OCI-LY1 (cell line): ENCODE measurements around the gene CNP.
"Not testable (repeated sequence)": the region's sequence is repeated elsewhere in the genome, so short reads cannot be mapped to it uniquely, and the experiment has no call there.

Source experiments
- H2AFZ ChIP-seq: fragments of 200-600 bp; sonication (generic), shearing (Covaris generic); 2 replicates; pipeline ENCODE4 v1.6.0; 2014; ENCODE audit warnings: antibody characterized with exemption, mild to moderate bottlenecking, low read length
- H3F3A ChIP-seq: fragments of 200-600 bp; sonication (generic), shearing (Covaris generic); 2 replicates; pipeline ENCODE4 v1.6.0; 2014; ENCODE audit warnings: mild to moderate bottlenecking, antibody characterized with exemption, low read length, moderate library complexity; ENCODE audit not compliant: insufficient read depth
- H3K27ac ChIP-seq: fragments of 200-600 bp; sonication (generic); 2 replicates; pipeline ENCODE4 v1.5.1; 2014; ENCODE audit warnings: low read length, mixed run types, mild to moderate bottlenecking, low read depth; ENCODE audit not compliant: poor library complexity, severe bottlenecking
- H3K27me3 ChIP-seq: fragments of 200-600 bp; sonication (generic); 2 replicates; pipeline ENCODE4 v1.6.0; 2014; ENCODE audit warnings: antibody characterized with exemption, mild to moderate bottlenecking, low read length, moderate library complexity; ENCODE audit not compliant: insufficient read depth
- H3K36me3 ChIP-seq: fragments of 200-600 bp; sonication (generic); 2 replicates; pipeline ENCODE4 v1.6.1; 2014; ENCODE audit warnings: mild to moderate bottlenecking, antibody characterized with exemption, low read length, moderate library complexity, mixed read lengths; ENCODE audit not compliant: insufficient read depth
- H3K4me1 ChIP-seq: fragments of 200-600 bp; sonication (generic); 2 replicates; pipeline ENCODE4 v1.5.1; 2014; ENCODE audit warnings: mild to moderate bottlenecking, low read length, moderate library complexity; ENCODE audit not compliant: insufficient read depth, severe bottlenecking
- H3K4me2 ChIP-seq: fragments of 200-600 bp; sonication (generic), shearing (Covaris generic); 2 replicates; pipeline ENCODE4 v1.6.1; 2014; ENCODE audit warnings: low read length
- H3K4me3 ChIP-seq: fragments of 200-600 bp; sonication (generic); 2 replicates; pipeline ENCODE4 v1.5.1; 2014; ENCODE audit warnings: low read length, low read depth, mild to moderate bottlenecking, mixed read lengths; ENCODE audit not compliant: poor library complexity, severe bottlenecking
- H3K79me2 ChIP-seq: fragments of 200-600 bp; shearing (Covaris generic); 2 replicates; pipeline ENCODE4 v1.6.1; 2016; ENCODE audit warnings: mixed run types, low read length, mixed read lengths; ENCODE audit not compliant: insufficient read depth
- H3K9ac ChIP-seq: fragments of 200-600 bp; sonication (generic), shearing (Covaris generic); 2 replicates; pipeline ENCODE4 v1.6.1; 2014; ENCODE audit warnings: mild to moderate bottlenecking, low read length, mixed read lengths
- H3K9me2 ChIP-seq: fragments of 200-600 bp; sonication (generic), shearing (Covaris generic); 2 replicates; pipeline ENCODE4 v1.6.1; 2014; ENCODE audit warnings: low read depth, mild to moderate bottlenecking, low read length, mixed read lengths
- H3K9me3 ChIP-seq: fragments of 200-600 bp; shearing (Covaris generic); 2 replicates; pipeline ENCODE4 v1.6.1; 2014; ENCODE audit warnings: low read length, mixed read lengths
- H4K20me1 ChIP-seq: fragments of 200-600 bp; sonication (generic), shearing (Covaris generic); 2 replicates; pipeline ENCODE4 v1.6.0; 2016; ENCODE audit warnings: mild to moderate bottlenecking, low read length; ENCODE audit not compliant: insufficient read depth
- EZH2 ChIP-seq: fragments of 200-600 bp; sonication (generic), shearing (Covaris generic); IDR thresholded peaks from 2 replicates; pipeline ENCODE4 v1.8.0; 2017; ENCODE audit warnings: borderline replicate concordance, mixed run types, mild to moderate bottlenecking, antibody characterized with exemption, low read length, moderate library complexity, mixed read lengths
- TF ChIP-seq, protein P1 (sequence below): fragments of 200-600 bp; sonication (generic), shearing (Covaris generic); IDR thresholded peaks from 2 replicates; pipeline ENCODE4 v1.5.1; 2017; ENCODE audit warnings: mild to moderate bottlenecking, antibody characterized with exemption, low read length, moderate library complexity, mixed read lengths

CNP gene

DNA sequence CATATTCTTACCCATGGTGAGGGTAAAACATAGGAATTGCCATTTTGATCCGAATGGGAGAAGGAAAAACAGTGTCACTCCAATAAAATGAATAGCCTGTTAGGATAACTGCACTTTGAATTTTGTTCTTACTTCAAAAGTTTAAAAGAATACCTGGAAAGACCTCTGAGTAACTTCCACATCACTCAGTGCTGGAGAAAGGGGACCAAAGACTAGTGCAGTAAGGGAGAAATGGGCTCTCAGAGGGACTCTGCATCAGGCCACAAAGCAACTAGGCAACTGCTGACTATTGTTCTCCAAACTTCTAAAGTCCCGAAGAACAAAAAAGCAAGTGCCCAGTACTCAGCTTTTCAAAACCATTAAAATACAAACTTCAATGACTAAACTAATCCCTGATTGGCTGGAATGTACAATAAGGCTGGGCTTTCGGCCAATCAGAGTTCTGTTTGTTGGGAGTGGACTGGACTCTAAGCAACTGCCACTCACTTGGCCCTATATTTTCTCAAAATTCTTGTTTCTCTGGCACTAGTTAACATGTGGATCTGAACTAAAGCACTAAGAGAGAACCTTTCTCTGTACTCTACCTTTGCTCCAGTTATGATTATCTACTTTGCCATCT, 44.4 kb downstream of the CNP start:
- no peak overlapping the region for H3K27ac ChIP-seq
- H4K20me1 ChIP-seq = no peaks in the 10 kb centered on the region
- H3K4me1 ChIP-seq = peaks cover 16% of the 10 kb centered on the region
- H3K27me3 ChIP-seq = no peaks in the 10 kb centered on the region
- H3K9ac ChIP-seq = no peak overlapping the region
- H2AFZ ChIP-seq = no peak overlapping the region
- H3K79me2 ChIP-seq = peaks cover 94% of the 10 kb centered on the region
- H3F3A ChIP-seq = no peaks in the 10 kb centered on the region
- TF ChIP-seq, protein P1, sequence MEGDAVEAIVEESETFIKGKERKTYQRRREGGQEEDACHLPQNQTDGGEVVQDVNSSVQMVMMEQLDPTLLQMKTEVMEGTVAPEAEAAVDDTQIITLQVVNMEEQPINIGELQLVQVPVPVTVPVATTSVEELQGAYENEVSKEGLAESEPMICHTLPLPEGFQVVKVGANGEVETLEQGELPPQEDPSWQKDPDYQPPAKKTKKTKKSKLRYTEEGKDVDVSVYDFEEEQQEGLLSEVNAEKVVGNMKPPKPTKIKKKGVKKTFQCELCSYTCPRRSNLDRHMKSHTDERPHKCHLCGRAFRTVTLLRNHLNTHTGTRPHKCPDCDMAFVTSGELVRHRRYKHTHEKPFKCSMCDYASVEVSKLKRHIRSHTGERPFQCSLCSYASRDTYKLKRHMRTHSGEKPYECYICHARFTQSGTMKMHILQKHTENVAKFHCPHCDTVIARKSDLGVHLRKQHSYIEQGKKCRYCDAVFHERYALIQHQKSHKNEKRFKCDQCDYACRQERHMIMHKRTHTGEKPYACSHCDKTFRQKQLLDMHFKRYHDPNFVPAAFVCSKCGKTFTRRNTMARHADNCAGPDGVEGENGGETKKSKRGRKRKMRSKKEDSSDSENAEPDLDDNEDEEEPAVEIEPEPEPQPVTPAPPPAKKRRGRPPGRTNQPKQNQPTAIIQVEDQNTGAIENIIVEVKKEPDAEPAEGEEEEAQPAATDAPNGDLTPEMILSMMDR = no peak
- no peak for TF ChIP-seq EZH2
- H3K9me3 ChIP-seq = no peaks in the 10 kb centered on the region
- H3K36me3 ChIP-seq = peaks cover 35% of the 10 kb centered on the region; the same call in 1 of the 2 replicates
- H3K9me2 ChIP-seq = no peaks in the 10 kb centered on the region
- no peak overlapping the region for H3K4me3 ChIP-seq
- no peak overlapping the region for H3K4me2 ChIP-seq

DNA sequence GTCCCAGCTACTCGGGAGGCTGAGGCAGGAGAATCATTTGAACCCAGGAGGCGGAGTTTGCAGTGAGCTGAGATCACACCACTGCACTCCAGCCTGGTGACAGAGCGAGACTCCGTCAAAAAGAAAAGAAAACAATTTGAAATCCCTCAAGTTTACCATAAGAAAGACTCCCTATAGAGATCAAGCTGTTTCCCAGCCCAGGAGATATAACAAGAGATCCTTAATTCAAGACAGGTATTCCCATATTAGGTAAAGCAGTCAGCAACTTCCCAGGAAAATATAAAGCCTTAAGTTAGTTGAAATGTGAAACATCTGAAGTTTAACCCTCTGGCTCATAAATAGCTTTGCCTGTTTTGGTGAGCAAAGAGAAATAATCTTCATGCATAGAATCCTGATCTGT, 45.8 kb downstream of the CNP start:
- Histone ChIP-seq H3K4me1 (peaks cover 20% of the 10 kb centered on the region), H3K79me2 (peaks cover 95% of the 10 kb centered on the region), H3K36me3 (peaks cover 35% of the 10 kb centered on the region; the same call in 1 of the 2 replicates)
- H3K9me3 ChIP-seq, H2AFZ ChIP-seq, H3F3A ChIP-seq, H4K20me1 ChIP-seq, H3K27ac ChIP-seq, H3K9ac ChIP-seq, H3K4me3 ChIP-seq, H3K4me2 ChIP-seq, H3K9me2 ChIP-seq, H3K27me3 ChIP-seq: not testable (repeated sequence)

DNA sequence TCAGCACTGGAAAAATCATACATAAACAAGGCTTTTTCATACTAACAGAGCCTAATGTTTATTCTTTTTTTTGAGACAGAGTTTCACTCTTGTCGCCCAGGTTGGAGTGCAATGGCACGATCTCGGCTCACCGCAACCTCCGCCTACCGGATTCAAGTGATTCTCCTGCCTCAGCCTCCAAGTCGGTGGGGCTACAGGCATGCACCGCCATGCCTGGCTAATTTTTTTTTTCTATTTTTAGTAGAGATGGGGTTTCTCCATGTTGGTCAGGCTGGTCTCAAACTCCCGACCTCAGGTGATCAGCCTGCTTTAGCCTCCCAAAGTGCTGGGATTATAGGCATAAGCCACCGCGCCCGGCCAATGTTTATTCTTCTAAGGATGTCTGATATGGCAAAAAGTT, 47.1 kb downstream of the CNP start:
- not testable (repeated sequence) for H3K9me3 ChIP-seq, H3K9ac ChIP-seq, H3K4me2 ChIP-seq, H3K4me3 ChIP-seq, H3F3A ChIP-seq, H3K9me2 ChIP-seq, H4K20me1 ChIP-seq, H3K27me3 ChIP-seq, H2AFZ ChIP-seq, H3K27ac ChIP-seq
- Histone ChIP-seq H3K36me3 (peaks cover 33% of the 10 kb centered on the region; the same call in 1 of the 2 replicates), H3K79me2 (peaks cover 83% of the 10 kb centered on the region), H3K4me1 (peaks cover 29% of the 10 kb centered on the region)

DNA sequence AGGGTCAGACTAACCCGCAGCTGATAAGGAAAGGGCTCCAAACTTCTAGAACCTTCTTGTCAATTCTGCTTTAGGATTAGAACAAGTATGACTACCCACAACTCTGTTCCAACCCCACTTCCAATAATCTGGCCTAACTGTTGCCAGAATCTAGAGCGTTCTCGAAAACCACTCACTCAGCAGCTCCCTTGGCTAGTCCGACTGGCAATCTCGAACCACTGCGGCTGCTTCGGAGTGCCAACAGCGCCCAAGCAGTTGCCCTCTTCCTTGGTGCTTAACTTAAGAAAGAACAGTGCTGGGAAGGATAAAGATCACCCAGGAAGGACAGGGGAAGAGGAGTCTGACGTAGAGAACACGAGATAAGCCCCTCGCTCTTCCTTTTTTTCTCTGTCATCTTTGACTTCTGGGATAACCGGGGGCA, 49.8 kb downstream of the CNP start:
- H3K4me2 ChIP-seq = peak overlapping the region; percentile 90

More for the DNA sequence above, 49.8 kb downstream of the CNP start:
- no peaks in the 10 kb centered on the region for H4K20me1 ChIP-seq
- no peaks in the 10 kb centered on the region for H3K9me3 ChIP-seq
- peak overlapping the region; percentile 94 for H3K9ac ChIP-seq
- peaks cover 44% of the 10 kb centered on the region for H3K4me1 ChIP-seq
- peaks cover 15% of the 10 kb centered on the region; the same call in 1 of the 2 replicates for H3K36me3 ChIP-seq
- peak overlapping the region; percentile 93 for H3K4me3 ChIP-seq
- H3F3A ChIP-seq = no peaks in the 10 kb centered on the region
- H2AFZ ChIP-seq = no peak overlapping the region
- TF ChIP-seq, protein P1 = no peak
- no peak for TF ChIP-seq EZH2
- H3K27ac ChIP-seq = peak overlapping the region; percentile 80
- H3K79me2 ChIP-seq = peaks cover 59% of the 10 kb centered on the region
- H3K27me3 ChIP-seq = no peaks in the 10 kb centered on the region
- no peaks in the 10 kb centered on the region for H3K9me2 ChIP-seq
